ENCODE data around the gene WWOX. TPM values are rescaled to one million over a fixed set of nuclear protein-coding genes. Genes with fewer than 3 reads are reported as not detected.

The WWOX gene
- total and polyA plus RNA-seq, 2 of the 13 experiments (the other 11 are each of a cell fraction or from before 2014, with no cell fraction given): 9.1 to 37.4 TPM

- TF ChIP-seq ZBTB44 (CRISPR knock-in tag; IDR thresholded peaks at IDR 0.05): no peak
- no peak for TF ChIP-seq ZBTB38 (CRISPR knock-in tag; IDR thresholded peaks at IDR 0.05)
- no peak for TF ChIP-seq ZNF776 (CRISPR knock-in tag; IDR thresholded peaks at IDR 0.05)
- no peak for TF ChIP-seq PAF1 (CRISPR knock-in tag; IDR thresholded peaks at IDR 0.05)
- TF ChIP-seq RFXANK (CRISPR knock-in tag; IDR thresholded peaks at IDR 0.05): no peak
- no peak for TF ChIP-seq ELF4 (CRISPR knock-in tag; IDR thresholded peaks at IDR 0.05; ENCODE audit: borderline replicate concordance)
- no peak for TF ChIP-seq HOXA9 (CRISPR knock-in tag; IDR thresholded peaks at IDR 0.05; ENCODE audit: borderline replicate concordance)
- TF ChIP-seq ZNF556 (CRISPR knock-in tag; IDR thresholded peaks at IDR 0.05; ENCODE audit: borderline replicate concordance): no peak
- TF ChIP-seq FOXK1 (CRISPR knock-in tag; IDR thresholded peaks at IDR 0.05; ENCODE audit: borderline replicate concordance, low read depth): peak; percentile 42; the same call in 1 of the 2 replicates
- TF ChIP-seq SIX1 (CRISPR knock-in tag; IDR thresholded peaks at IDR 0.05; ENCODE audit: borderline replicate concordance): no peak
- TF ChIP-seq ZMYM4 (CRISPR knock-in tag; IDR thresholded peaks at IDR 0.05): peak; percentile 76
- TF ChIP-seq ZNF674 (CRISPR knock-in tag; IDR thresholded peaks at IDR 0.05; ENCODE audit: low read depth): no peak
- no peak for TF ChIP-seq GPBP1L1 (CRISPR knock-in tag; IDR thresholded peaks at IDR 0.05)
- 0 out of 2 replicates have a peak, but pooled peaks have one; percentile 0 for TF ChIP-seq HNF4G (IDR thresholded peaks at IDR 0.05; ENCODE audit: borderline replicate concordance, low read depth, low read length)
- TF ChIP-seq HNF4G (CRISPR knock-in tag; IDR thresholded peaks at IDR 0.05; ENCODE audit: borderline replicate concordance, low read depth): no peak
- TF ChIP-seq GABPB1 (CRISPR knock-in tag; IDR thresholded peaks at IDR 0.05): no peak
- TF ChIP-seq FOXP4 (CRISPR knock-in tag; IDR thresholded peaks at IDR 0.05): 0 out of 2 replicates have a peak, but pooled peaks have one; percentile 10
- TF ChIP-seq ZSCAN20 (CRISPR knock-in tag; IDR thresholded peaks at IDR 0.05; ENCODE audit: borderline replicate concordance): no peak
- 0 out of 2 replicates have a peak, but pooled peaks have one; percentile 43 for TF ChIP-seq ZNF609 (CRISPR knock-in tag; IDR thresholded peaks at IDR 0.05; ENCODE audit: borderline replicate concordance)
- TF ChIP-seq GLI4 (CRISPR knock-in tag; IDR thresholded peaks at IDR 0.05; ENCODE audit: borderline replicate concordance): no peak
- no peak for TF ChIP-seq MXD3 (CRISPR knock-in tag; IDR thresholded peaks at IDR 0.05)
Measured at GRCh38 chr16:78227855-78228254, 128.4 kb downstream of the WWOX start (continued).
